K562 (cell line): Measurements from ENCODE around the gene PRDM11. TPM values are rescaled to one million over a fixed set of nuclear protein-coding genes. Genes with fewer than 3 reads are reported as not detected.

Experiments
- ATAC-seq: fragments of 200-7000 bp; cut with Tn5 transposase; 3 replicates; pipeline ENCODE4 v1.9.1; 2020; ENCODE audit warnings: moderate library complexity
- BruUV-seq: library from RNA; stranded (reverse); fragments of 400-500 nt; replicated peaks from 2 replicates; lab custom pipeline; 2021; lab: Mats Ljungman, UMichigan
- CTCF ChIA-PET: fragments of 300-600 bp; formaldehyde crosslinking; extraction: SDS; loops from one replicate; lab custom pipeline; 2021; ENCODE audit warnings: low intra/inter-chr PET ratio; lab: Yijun Ruan, JAX
- POLR2A ChIA-PET: fragments of 300-600, 350-650 bp; sonication (Branson Sonifier 250); formaldehyde crosslinking; extraction: SDS; loops from one replicate; lab custom pipeline; 2021; ENCODE audit warnings: antibody characterized with exemption, inconsistent platforms; lab: Yijun Ruan, JAX
- DNase-seq, 4 experiments: peaks; one replicate each; pipeline versions ENCODE4 v3.0.0 to v3.0.0-alpha.2; 2011 to 2018; ENCODE audit warnings: low spot score in 3 of 4, mixed read lengths in 3 of 4; ENCODE audit errors: extremely low read depth in 1 of 4
- FAIRE-seq: peaks from 2 replicates; lab custom pipeline; 2011; peaks lifted over from hg19 to GRCh38; lab: Jason Lieb, UNC
- H2AFZ ChIP-seq: 2 replicates; pipeline ENCODE4 v1.6.0; 2011; ENCODE audit warnings: low read depth, low read length, control low read depth, inconsistent platforms
- H3K27ac ChIP-seq: fragments of 200-600 bp; 3 replicates; pipeline ENCODE4 v1.8.0; 2011; ENCODE audit warnings: low read depth, mild to moderate bottlenecking, control low read depth, inconsistent platforms, low read length, moderate library complexity, mixed read lengths; ENCODE audit errors: extremely low read depth
- H3K27me3 ChIP-seq, 2 experiments: fragments of 300-600 bp in 1 of 2; 2 replicates in 1 of 2; 3 replicates in 1 of 2; pipeline versions ENCODE4 v1.6.0 to v1.8.0; 2011; ENCODE audit warnings: inconsistent platforms in 2 of 2, low read length in 2 of 2, mild to moderate bottlenecking in 1 of 2, mixed read lengths in 1 of 2, moderate library complexity in 1 of 2; ENCODE audit not compliant: control insufficient read depth in 2 of 2, insufficient read depth in 2 of 2
- H3K36me3 ChIP-seq: fragments of 300-600 bp; 3 replicates; pipeline ENCODE4 v1.8.0; 2011; ENCODE audit warnings: mild to moderate bottlenecking, low read length, inconsistent platforms; ENCODE audit not compliant: control insufficient read depth, insufficient read depth
- H3K4me1 ChIP-seq, 2 experiments: fragments of 200-600 bp in 1 of 2; replicated peaks in 1 of 2; 2 replicates in 1 of 2; 3 replicates in 1 of 2; pipeline versions ENCODE4 v1.5.1 to v1.8.0; 2011; ENCODE audit warnings: inconsistent platforms in 2 of 2, low read length in 2 of 2, mild to moderate bottlenecking in 1 of 2, mixed read lengths in 1 of 2, moderate library complexity in 1 of 2; ENCODE audit not compliant: control insufficient read depth in 2 of 2, insufficient read depth in 2 of 2
- H3K4me2 ChIP-seq: 2 replicates; pipeline ENCODE4 v1.6.1; 2011; ENCODE audit warnings: low read length, control low read depth, inconsistent platforms, mixed read lengths; ENCODE audit not compliant: insufficient read depth
- H3K4me3 ChIP-seq: fragments of 200-600 bp; sonication (generic), shearing (Covaris generic); 2 replicates; pipeline ENCODE4 v1.5.1; 2016; ENCODE audit warnings: control low read depth, inconsistent platforms
- H3K79me2 ChIP-seq: fragments of 200-600 bp; 3 replicates; pipeline ENCODE4 v1.8.0; 2011; ENCODE audit warnings: low read length, inconsistent platforms; ENCODE audit not compliant: control insufficient read depth, insufficient read depth
- H3K9ac ChIP-seq, 2 experiments: 2 replicates each; pipeline versions ENCODE4 v1.6.0 to v1.6.1; 2011; ENCODE audit warnings: low read depth in 2 of 2, low read length in 2 of 2, control low read depth in 1 of 2, inconsistent platforms in 1 of 2, mild to moderate bottlenecking in 1 of 2, mixed read lengths in 1 of 2; ENCODE audit not compliant: insufficient read depth in 1 of 2
- H3K9me1 ChIP-seq: one replicate; pipeline ENCODE4 v1.6.0; 2011; ENCODE audit warnings: inconsistent platforms, mild to moderate bottlenecking, low read length, moderate library complexity; ENCODE audit not compliant: control insufficient read depth, insufficient read depth
- H3K9me3 ChIP-seq: replicated peaks from 2 replicates; pipeline ENCODE4 v1.5.1; 2011; ENCODE audit warnings: low read depth, low read length, inconsistent platforms; ENCODE audit not compliant: control insufficient read depth, insufficient read depth
- H4K20me1 ChIP-seq: replicated peaks from 2 replicates; pipeline ENCODE4 v1.6.1; 2011; ENCODE audit warnings: low read length, inconsistent platforms, mixed read lengths; ENCODE audit not compliant: control insufficient read depth, insufficient read depth
- FOXK1 ChIP-seq: sonication (generic); formaldehyde crosslinking; IDR thresholded peaks from 2 replicates; pipeline ENCODE4 v1.8.0; 2022; ENCODE audit warnings: missing genetic modification reagents, mild to moderate bottlenecking, borderline replicate concordance
- HDGF ChIP-seq: fragments of 450-650 bp; IDR thresholded peaks from 2 replicates; pipeline ENCODE4 v1.6.1; 2016
- KLF1 ChIP-seq: fragments of 450-650 bp; IDR thresholded peaks from 2 replicates; pipeline ENCODE4 v1.6.1; 2016; ENCODE audit warnings: missing genetic modification characterization, missing compliant biosample characterization
- MAFG ChIP-seq: fragments of 450-650 bp; conservative IDR thresholded peaks from 2 replicates; pipeline ENCODE4 v1.6.1; 2016; ENCODE audit warnings: missing genetic modification characterization, missing compliant biosample characterization
- NR2C1 ChIP-seq, 2 experiments: fragments of 450-650 bp; IDR thresholded peaks; 2 replicates each; pipeline ENCODE4 v1.6.1; 2017; ENCODE audit warnings: mild to moderate bottlenecking in 2 of 2, antibody characterized with exemption in 1 of 2, inconsistent platforms in 1 of 2, missing compliant biosample characterization in 1 of 2, missing genetic modification characterization in 1 of 2
- OTX1 ChIP-seq: fragments of 450-650 bp; formaldehyde crosslinking; IDR thresholded peaks from 2 replicates; pipeline ENCODE4 v1.4.0; 2022; ENCODE audit warnings: mild to moderate bottlenecking
- SMARCA5 ChIP-seq: fragments of 450-650 bp; IDR thresholded peaks from 2 replicates; pipeline ENCODE4 v1.6.1; 2016
- TARDBP ChIP-seq: fragments of 450-650 bp; IDR thresholded peaks from 2 replicates; pipeline ENCODE4 v1.6.1; 2016
- ZNF12 ChIP-seq: sonication (generic); formaldehyde crosslinking; IDR thresholded peaks from 2 replicates; pipeline ENCODE4 v1.4.0; 2020; ENCODE audit warnings: mild to moderate bottlenecking, missing genetic modification reagents
- ZNF224 ChIP-seq: sonication (generic); formaldehyde crosslinking; IDR thresholded peaks from 2 replicates; pipeline ENCODE4 v1.8.0; 2022; ENCODE audit warnings: mild to moderate bottlenecking, missing genetic modification reagents
- WGBS: fragments of 100-300 bp; shearing (Covaris generic); methylation state at CpG from one replicate; pipeline ENCODE4 v1.1.6; 2016; ENCODE audit warnings: low coverage, mixed read lengths; ENCODE audit not compliant: insufficient coverage; ENCODE audit errors: missing lambda C conversion rate; 5-methylcytosine and 5-hydroxymethylcytosine counted together
- in situ Hi-C: fragments of 300-500 bp; cut with MboI; formaldehyde crosslinking; loops from 4 replicates; pipeline ENCODE4 v1.15.0; 2018; ENCODE audit warnings: inconsistent platforms, mixed read lengths
- intact Hi-C: fragments of 100-400 bp; cut with micrococcal nuclease; formaldehyde crosslinking; loops from 2 replicates; pipeline ENCODE4 v1.14.2; 2022
- polyA plus RNA-seq, 8 experiments: library from polyadenylated mRNA; depleted of rRNA in 4 of 8; stranded (reverse) in 5 of 8; unstranded in 3 of 8; fragments of >200 nt; fragmentation: Nextera tagmentation in 2 of 8; fragmentation: Illumina TruSeq in 1 of 8; extraction: Ambion mirVana in 2 of 8; extraction: Trizol in 1 of 8; gene quantifications; 2 replicates each; pipeline versions ENCODE4 v1.2.1 to v1.2.3, GENCODE V29; 2011 to 2014; ENCODE audit warnings: inconsistent platforms in 1 of 8, missing spikeins in 1 of 8
- total RNA-seq, 7 experiments: library from RNA; depleted of rRNA in 6 of 7; stranded (reverse); fragments of >200 nt in 6 of 7; fragmentation: Illumina TruSeq in 2 of 7; extraction: Trizol in 2 of 7; gene quantifications; 2 replicates each; pipeline versions ENCODE4 v1.2.1 to v1.2.3, GENCODE V29; 2011 to 2021; ENCODE audit warnings: low replicate concordance in 1 of 7
- TF ChIP-seq, protein P1 (sequence below): fragments of 450-650 bp; IDR thresholded peaks from 2 replicates; pipeline ENCODE4 v1.7.1; 2018; ENCODE audit warnings: mild to moderate bottlenecking, low read depth; ENCODE audit not compliant: partially characterized antibody

PRDM11 gene
- total and polyA plus RNA-seq, 9 of the 15 experiments (the other 6 are each of a cell fraction or from before 2014, with no cell fraction given) = 0.01 to 1.1 (median 0.29) TPM

- DNase-seq (no peak), FAIRE-seq (no peak), ATAC-seq (no peak)
- H3K9ac ChIP-seq = no peak overlapping the region
- WGBS = 23% methylated on average over 10 of the region's 13 CpGs
- H3K9me3 ChIP-seq = no peaks in the 10 kb centered on the region
- TF ChIP-seq SMARCA5 (no peak), KLF1 (tag) (no peak), NR2C1 (IDR thresholded peaks at IDR 0.05) (no peak), NR2C1 (tag; IDR thresholded peaks at IDR 0.05) (no peak)
- no peaks in the 10 kb centered on the region for H3K36me3 ChIP-seq
- H3K4me2 ChIP-seq = no peak overlapping the region
- POLR2A ChIA-PET = interaction anchor here (0.7 to 1.5 kb wide), 3 partner anchors 9 to 381 kb away, joined by 3 to 4 read pairs (median 3); no protein-coding TSS in a partner anchor
- no peaks in the 10 kb centered on the region for H3K9me1 ChIP-seq
- CTCF ChIA-PET = no interaction called here
- no peaks in the 10 kb centered on the region for H3K79me2 ChIP-seq
- H3K4me1 ChIP-seq = peaks cover 0 to 10% of the 10 kb centered on the region in 2 experiments; a peak in 2 of 5 replicates
- in situ Hi-C loops (no loop called here), intact Hi-C loops (no loop called here)
- no peak overlapping the region for H2AFZ ChIP-seq
- peaks cover 2 to 67% of the 10 kb centered on the region in 2 experiments; a peak in 2 of 5 replicates for H3K27me3 ChIP-seq
- 0 out of 2 replicates have a peak, but pooled peaks cover 4% of the 10 kb centered on the region for H4K20me1 ChIP-seq
- BruUV-seq = no TSS peak
- no peak overlapping the region for H3K4me3 ChIP-seq
- H3K27ac ChIP-seq = no peak overlapping the region
Observed at GRCh38 chr11:45158891-45159605, 12.6 kb downstream of the PRDM11 start.

DNA sequence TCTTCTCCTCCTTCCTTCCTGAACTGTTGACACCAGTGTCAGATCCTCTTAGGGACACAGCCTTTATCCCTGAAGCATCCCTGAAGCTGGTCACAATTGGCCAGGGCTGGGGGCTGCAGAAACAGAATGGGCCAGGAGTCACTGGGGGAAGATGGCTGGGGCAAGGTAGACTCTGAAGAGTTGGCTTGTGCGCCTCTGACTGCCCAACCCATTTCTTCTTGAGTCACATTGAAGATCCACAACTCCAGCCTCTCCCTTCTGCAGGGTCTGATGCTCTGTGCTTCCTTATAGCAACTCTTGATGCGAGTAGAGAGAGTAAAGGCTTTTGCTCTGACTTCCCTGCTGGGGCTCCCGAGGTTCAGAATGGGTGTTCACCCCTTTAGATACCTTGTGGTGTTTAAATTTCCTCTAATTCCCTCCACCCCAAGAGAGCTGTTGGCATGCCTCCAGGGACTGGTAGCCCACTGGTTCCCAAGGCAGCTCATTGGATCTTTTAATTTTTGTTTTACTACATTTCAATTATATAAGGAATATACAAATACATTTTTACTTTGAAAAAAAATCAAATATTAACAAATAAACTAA lies 13.4 kb downstream of the PRDM11 start:
- Histone ChIP-seq H3K4me2 (no peak overlapping the region), H3K9ac (no peak overlapping the region), H3K36me3 (no peaks in the 10 kb centered on the region), H3K4me1 (peaks cover 0 to 9% of the 10 kb centered on the region in 2 experiments; a peak in 2 of 5 replicates), H3K79me2 (no peaks in the 10 kb centered on the region), H4K20me1 (0 out of 2 replicates have a peak, but pooled peaks cover 4% of the 10 kb centered on the region), H3K9me1 (no peaks in the 10 kb centered on the region), H3K9me3 (no peaks in the 10 kb centered on the region), H3K27me3 (peaks cover 2 to 67% of the 10 kb centered on the region in 2 experiments; a peak in 3 of 5 replicates), H2AFZ (no peak overlapping the region), H3K4me3 (no peak overlapping the region), H3K27ac (no peak overlapping the region)
- BruUV-seq = no TSS peak
- WGBS = 0% methylated on average over 3 of the region's 3 CpGs
- intact Hi-C loops = no loop called here
- POLR2A ChIA-PET = interaction anchor here (1.5 kb wide), 1 partner anchor 10 kb away, joined by 4 read pairs; no protein-coding TSS in a partner anchor
- FAIRE-seq (no peak), ATAC-seq (no peak), DNase-seq (no peak)
- CTCF ChIA-PET = no interaction called here
- in situ Hi-C loops = no loop called here
- TF ChIP-seq OTX1 (CRISPR knock-in tag) = no peak
- TF ChIP-seq MAFG (tag) = no peak
- TF ChIP-seq TARDBP = no peak
- TF ChIP-seq ZNF224 (CRISPR knock-in tag) = no peak
- no peak for TF ChIP-seq ZNF12 (CRISPR knock-in tag)
- TF ChIP-seq, protein P1, sequence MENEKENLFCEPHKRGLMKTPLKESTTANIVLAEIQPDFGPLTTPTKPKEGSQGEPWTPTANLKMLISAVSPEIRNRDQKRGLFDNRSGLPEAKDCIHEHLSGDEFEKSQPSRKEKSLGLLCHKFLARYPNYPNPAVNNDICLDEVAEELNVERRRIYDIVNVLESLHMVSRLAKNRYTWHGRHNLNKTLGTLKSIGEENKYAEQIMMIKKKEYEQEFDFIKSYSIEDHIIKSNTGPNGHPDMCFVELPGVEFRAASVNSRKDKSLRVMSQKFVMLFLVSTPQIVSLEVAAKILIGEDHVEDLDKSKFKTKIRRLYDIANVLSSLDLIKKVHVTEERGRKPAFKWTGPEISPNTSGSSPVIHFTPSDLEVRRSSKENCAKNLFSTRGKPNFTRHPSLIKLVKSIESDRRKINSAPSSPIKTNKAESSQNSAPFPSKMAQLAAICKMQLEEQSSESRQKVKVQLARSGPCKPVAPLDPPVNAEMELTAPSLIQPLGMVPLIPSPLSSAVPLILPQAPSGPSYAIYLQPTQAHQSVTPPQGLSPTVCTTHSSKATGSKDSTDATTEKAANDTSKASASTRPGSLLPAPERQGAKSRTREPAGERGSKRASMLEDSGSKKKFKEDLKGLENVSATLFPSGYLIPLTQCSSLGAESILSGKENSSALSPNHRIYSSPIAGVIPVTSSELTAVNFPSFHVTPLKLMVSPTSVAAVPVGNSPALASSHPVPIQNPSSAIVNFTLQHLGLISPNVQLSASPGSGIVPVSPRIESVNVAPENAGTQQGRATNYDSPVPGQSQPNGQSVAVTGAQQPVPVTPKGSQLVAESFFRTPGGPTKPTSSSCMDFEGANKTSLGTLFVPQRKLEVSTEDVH = no peak
- no peak for TF ChIP-seq HDGF
- no peak for TF ChIP-seq FOXK1 (CRISPR knock-in tag)
